Esophagus squamous epithelium (tissue), 5 donors: ENCODE results near the gene FMR1NB. TPM values are rescaled to one million over a fixed set of nuclear protein-coding genes. Genes with fewer than 3 reads are reported as not detected.

Experiments
- DNase-seq: peaks from one replicate; lab custom pipeline; 2025; lab: John Stamatoyannopoulos, UW
- H3K27ac ChIP-seq, 4 donors: fragments of 200-600 bp; sonication (generic); one replicate each; pipeline ENCODE4 v1.5.1; 2016 to 2019; ENCODE audit warnings: mild to moderate bottlenecking in 1 of 4
- H3K27me3 ChIP-seq, 4 donors: fragments of 200-600 bp; sonication (generic); 1 replicate in 3 of 4; 2 replicates in 1 of 4; pipeline versions ENCODE4 v1.5.1 to v1.6.0; 2017 to 2021; ENCODE audit warnings: antibody characterized with exemption in 1 of 4
- H3K36me3 ChIP-seq, 3 donors: fragments of 200-600 bp; sonication (generic); one replicate each; pipeline ENCODE4 v1.5.1; 2016 to 2019
- H3K4me1 ChIP-seq, 3 donors: fragments of 200-600 bp; sonication (generic); one replicate each; pipeline ENCODE4 v1.5.1; 2017 to 2019
- H3K4me3 ChIP-seq, 4 donors: fragments of 200-600 bp; sonication (generic); 1 replicate in 3 of 4; 2 replicates in 1 of 4; pipeline ENCODE4 v1.5.1; 2016 to 2019; ENCODE audit warnings: mild to moderate bottlenecking in 2 of 4, moderate library complexity in 1 of 4
- H3K9me3 ChIP-seq, 3 donors: fragments of 200-600 bp; sonication (generic); one replicate each; pipeline ENCODE4 v1.5.1; 2016 to 2019
- CTCF ChIP-seq, 6 experiments: fragments of 450-650 bp in 4 of 6; fragments of 200-600 bp in 2 of 6; sonication (generic) in 2 of 6; IDR thresholded peaks; one replicate each; pipeline ENCODE4 v1.5.1; 2016 to 2019; ENCODE audit warnings: antibody characterized with exemption in 6 of 6, mild to moderate bottlenecking in 4 of 6, moderate library complexity in 4 of 6
- POLR2A ChIP-seq, 4 donors: fragments of 450-650 bp; IDR thresholded peaks; one replicate each; pipeline ENCODE4 v1.6.1; 2017; ENCODE audit warnings: antibody characterized with exemption in 4 of 4, mild to moderate bottlenecking in 4 of 4, moderate library complexity in 3 of 4
- WGBS, 2 donors: methylation state at CpG; one replicate each; pipeline ENCODE4 v1.1.5; 2018; 5-methylcytosine and 5-hydroxymethylcytosine counted together
- intact Hi-C: fragments of 100-400 bp; cut with DNase I; formaldehyde crosslinking; loops from one replicate; pipeline ENCODE4 v1.15.0; 2022
- total RNA-seq, 4 donors: library from RNA; depleted of rRNA; stranded (reverse); fragments of >200 nt; gene quantifications; one replicate each; pipeline ENCODE4 v1.1.0, GENCODE V29; 2016
- donor health status: DM: yes; HTN: yes; CAD: no.

Gene FMR1NB
- total RNA-seq, 4 donors from 2014 or later: not detected

DNA sequence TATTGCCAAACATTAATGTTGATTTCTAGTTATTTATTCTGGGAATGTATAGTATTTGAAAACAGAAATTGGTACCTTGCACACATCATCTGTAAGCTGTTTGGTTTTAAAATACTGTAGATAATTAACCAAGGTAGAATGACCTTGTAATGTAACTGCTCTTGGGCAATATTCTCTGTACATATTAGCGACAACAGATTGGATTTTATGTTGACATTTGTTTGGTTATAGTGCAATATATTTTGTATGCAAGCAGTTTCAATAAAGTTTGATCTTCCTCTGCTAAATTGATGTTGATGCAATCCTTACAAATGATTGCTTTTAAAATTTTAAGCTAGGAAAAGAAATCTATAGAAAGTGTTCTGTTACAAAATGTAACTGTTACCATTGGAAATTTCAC is 30.8 kb upstream of the FMR1NB start:
- Histone ChIP-seq H3K27ac (no peak overlapping the region), H3K4me1 (no peaks in the 10 kb centered on the region), H3K9me3 (no peaks in the 10 kb centered on the region), H3K4me3 (no peak overlapping the region), H3K36me3 (peaks cover 0 to 34% (median 0%) of the 10 kb centered on the region in 3 donors), H3K27me3 (no peaks in the 10 kb centered on the region)
- 87 to 94% methylated on average over 1 of the region's 1 CpG for WGBS, 2 donors
- intact Hi-C loops: no loop called here
- no peak for DNase-seq
- TF ChIP-seq POLR2A (IDR thresholded peaks at IDR 0.05): no peak
- no peak for TF ChIP-seq CTCF (IDR thresholded peaks at IDR 0.05)

DNA sequence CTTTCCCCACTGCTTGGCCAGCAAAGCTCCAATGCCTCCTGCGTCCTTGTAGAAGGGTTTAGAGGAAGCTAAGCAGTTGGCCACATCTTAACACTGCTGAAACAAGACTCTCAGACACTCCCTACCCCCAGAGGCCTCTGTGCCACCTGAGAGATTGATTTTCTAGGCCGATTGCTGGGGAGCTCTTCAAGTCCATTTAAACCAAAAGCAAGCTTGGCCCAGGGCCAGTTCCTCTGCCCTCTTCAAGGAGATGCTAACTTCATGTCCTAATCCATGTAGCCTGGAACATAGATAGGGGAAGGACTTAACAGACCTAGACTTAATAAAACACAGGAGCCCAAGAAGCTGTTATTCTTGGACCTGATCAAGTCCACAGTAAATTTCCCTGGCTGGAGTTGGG is 27.2 kb upstream of the FMR1NB start:
- WGBS, 2 donors: no CpG with 5 or more reads among the region's 2 CpGs
- intact Hi-C loops: no loop called here
- TF ChIP-seq CTCF (IDR thresholded peaks at IDR 0.05) (no peak), POLR2A (IDR thresholded peaks at IDR 0.05) (no peak)
- Histone ChIP-seq H3K27ac (no peak overlapping the region), H3K4me1 (no peaks in the 10 kb centered on the region), H3K27me3 (no peaks in the 10 kb centered on the region), H3K4me3 (no peak overlapping the region), H3K36me3 (peaks cover 0 to 6% (median 0%) of the 10 kb centered on the region in 3 donors), H3K9me3 (no peaks in the 10 kb centered on the region)
- DNase-seq: no peak

- Histone ChIP-seq H3K4me1 (no peaks in the 10 kb centered on the region), H3K27me3 (no peaks in the 10 kb centered on the region), H3K27ac (no peak overlapping the region), H3K36me3 (no peaks in the 10 kb centered on the region), H3K4me3 (no peak overlapping the region), H3K9me3 (no peaks in the 10 kb centered on the region)
- 36 to 53% methylated on average over 1 to 2 of the region's 2 CpGs for WGBS, 2 donors
- no peak for TF ChIP-seq POLR2A (IDR thresholded peaks at IDR 0.05)
- no peak for TF ChIP-seq CTCF (IDR thresholded peaks at IDR 0.05)
- no peak for DNase-seq
- intact Hi-C loops: no loop called here
Measured at GRCh38 chrX:147957291-147957690, 23.8 kb upstream of the FMR1NB start.

DNA sequence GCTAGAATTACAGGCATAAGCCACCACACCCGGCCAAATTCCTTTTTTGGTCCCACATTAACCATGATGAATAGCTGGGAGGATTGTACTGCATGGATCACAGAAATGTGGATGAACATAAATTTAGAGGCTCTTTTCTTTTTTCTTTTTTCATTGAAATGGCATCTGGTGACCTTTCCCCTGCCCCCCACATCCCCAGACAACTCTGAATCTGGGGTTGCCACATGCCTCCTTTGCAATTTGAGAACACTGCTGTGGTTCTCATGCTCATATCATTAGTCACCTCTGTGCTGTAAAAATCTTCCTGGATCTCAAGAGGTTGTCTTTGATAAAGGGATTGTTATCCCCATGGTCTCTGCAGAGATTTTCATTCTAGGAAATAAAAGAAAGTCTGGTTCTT is 22.8 kb upstream of the FMR1NB start:
- 43 to 46% methylated on average over 1 of the region's 1 CpG for WGBS, 2 donors

GRCh38 chrX:147960722-147961121 is 20.4 kb upstream of the FMR1NB start:
- no peaks in the 10 kb centered on the region for H3K9me3 ChIP-seq
- no peak for TF ChIP-seq POLR2A (IDR thresholded peaks at IDR 0.05)
- no peak for TF ChIP-seq CTCF (IDR thresholded peaks at IDR 0.05)
- intact Hi-C loops: no loop called here
- H3K4me1 ChIP-seq: no peaks in the 10 kb centered on the region
- no peaks in the 10 kb centered on the region for H3K36me3 ChIP-seq
- H3K4me3 ChIP-seq: no peak overlapping the region
- DNase-seq: no peak
- no peaks in the 10 kb centered on the region for H3K27me3 ChIP-seq
- no peak overlapping the region for H3K27ac ChIP-seq
- WGBS, 2 donors: 48 to 100% methylated on average over 1 to 2 of the region's 2 CpGs

More for the DNA sequence above, 22.8 kb upstream of the FMR1NB start:
- TF ChIP-seq POLR2A (IDR thresholded peaks at IDR 0.05) (no peak), CTCF (IDR thresholded peaks at IDR 0.05) (no peak)
- Histone ChIP-seq H3K4me3 (no peak overlapping the region), H3K4me1 (no peaks in the 10 kb centered on the region), H3K36me3 (no peaks in the 10 kb centered on the region), H3K9me3 (no peaks in the 10 kb centered on the region), H3K27me3 (no peaks in the 10 kb centered on the region), H3K27ac (no peak overlapping the region)
- intact Hi-C loops: no loop called here
- no peak for DNase-seq
